GM12892 (cell line): ENCODE data around the gene CDK8.

Experiments used
- DNase-seq: peaks from one replicate; pipeline ENCODE4 v3.0.0; 2011; ENCODE audit not compliant: insufficient read length
- FAIRE-seq: peaks from 2 replicates; lab custom pipeline; 2011; peaks lifted over from hg19 to GRCh38; lab: Jason Lieb, UNC
- POLR2A ChIP-seq: IDR thresholded peaks from 2 replicates; pipeline ENCODE4 v1.6.1; 2011; ENCODE audit warnings: low read depth, low read length, control low read depth
- POLR2AphosphoS5 ChIP-seq: IDR thresholded peaks from 2 replicates; pipeline ENCODE4 v1.6.1; 2011; ENCODE audit warnings: low read depth, low read length, control low read depth
- TAF1 ChIP-seq: IDR thresholded peaks from 2 replicates; pipeline ENCODE4 v1.6.1; 2011; ENCODE audit warnings: low read depth, mild to moderate bottlenecking, control low read depth, low read length, borderline replicate concordance

The CDK8 gene

DNA sequence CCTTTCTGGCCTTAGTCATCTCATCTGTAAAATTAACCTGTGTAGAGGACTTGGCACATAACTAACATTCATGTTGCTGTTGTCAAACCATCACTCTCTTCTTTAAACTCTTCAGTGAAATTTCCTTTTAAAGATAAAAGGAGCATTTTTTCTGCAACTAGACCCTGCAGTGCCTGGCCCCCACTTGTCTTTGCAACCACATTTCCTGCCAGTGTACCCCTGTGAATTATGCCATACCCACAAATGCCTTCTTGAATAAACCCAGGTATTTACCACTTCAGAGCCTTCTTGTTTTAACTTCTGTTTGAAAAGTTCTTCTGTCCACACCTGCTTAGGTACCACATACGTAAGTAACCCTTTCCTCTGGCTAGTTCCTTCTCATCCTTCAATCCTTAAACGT, 118.8 kb downstream of the CDK8 start:
- no peak for DNase-seq
- FAIRE-seq: no peak
- TF ChIP-seq POLR2A: no peak
- no peak for TF ChIP-seq POLR2AphosphoS5
- no peak for TF ChIP-seq TAF1

DNA sequence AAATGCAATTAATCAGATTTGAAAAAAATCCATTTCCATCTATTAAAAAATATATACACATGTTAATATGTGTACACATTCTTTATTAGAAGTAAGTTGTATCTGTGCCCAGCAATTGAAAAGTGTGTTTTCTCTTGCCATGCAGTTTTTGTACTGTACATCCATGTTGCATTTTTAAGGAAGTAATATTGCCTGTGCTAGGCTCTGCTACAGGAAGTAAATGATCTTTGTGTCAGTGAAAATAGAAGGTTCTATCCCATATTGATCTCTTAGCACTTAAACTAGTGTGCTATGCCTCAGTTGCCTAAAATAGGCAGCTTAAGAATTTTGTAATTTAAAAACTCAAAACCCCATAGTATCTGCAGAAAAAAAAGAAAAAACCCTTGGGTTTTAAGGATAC, 122.5 kb downstream of the CDK8 start:
- FAIRE-seq: no peak
- TF ChIP-seq TAF1 (no peak), POLR2AphosphoS5 (no peak), POLR2A (no peak)
- DNase-seq: no peak

- TF ChIP-seq POLR2AphosphoS5: no peak
- TF ChIP-seq TAF1: no peak
- TF ChIP-seq POLR2A: no peak
- DNase-seq (no peak), FAIRE-seq (no peak)
These were observed 123.1 kb downstream of the CDK8 start for GRCh38 chr13:26377038-26377437.

- TF ChIP-seq TAF1: no peak
- no peak for TF ChIP-seq POLR2A
- no peak for TF ChIP-seq POLR2AphosphoS5
- DNase-seq (no peak), FAIRE-seq (no peak)
These were observed 124.2 kb downstream of the CDK8 start for GRCh38 chr13:26378116-26378515.

GRCh38 chr13:26379831-26380230, 125.9 kb downstream of the CDK8 start:
- DNase-seq (no peak), FAIRE-seq (no peak)
- TF ChIP-seq POLR2AphosphoS5 (no peak), POLR2A (no peak), TAF1 (no peak)

GRCh38 chr13:26380930-26381329, 127.0 kb downstream of the CDK8 start:
- no peak for FAIRE-seq
- TF ChIP-seq POLR2AphosphoS5 (no peak), POLR2A (no peak), TAF1 (no peak)

DNA sequence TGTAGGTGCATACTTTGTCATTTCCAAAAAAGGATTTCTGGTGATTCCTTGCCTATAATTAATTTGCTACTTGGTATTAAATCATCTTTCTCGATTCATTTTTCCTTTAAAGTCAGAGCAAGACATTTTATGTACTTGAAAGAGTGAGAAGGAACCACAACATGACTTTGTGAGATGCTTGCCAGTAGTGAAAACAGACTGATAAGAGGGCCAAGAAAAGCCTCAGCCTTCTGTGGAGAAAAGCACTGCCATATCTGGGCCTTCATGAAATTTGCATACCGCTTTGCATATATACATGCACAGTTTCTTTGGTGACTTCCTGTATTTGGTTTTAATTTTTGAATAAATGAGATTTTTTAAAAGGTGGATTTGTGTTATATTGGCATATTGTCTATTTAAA, 128.4 kb downstream of the CDK8 start:
- FAIRE-seq (no peak), DNase-seq (no peak)
- TF ChIP-seq POLR2AphosphoS5 (no peak), TAF1 (no peak), POLR2A (no peak)

More at GRCh38 chr13:26380930-26381329, 127.0 kb downstream of the CDK8 start:
- no peak for DNase-seq

DNA sequence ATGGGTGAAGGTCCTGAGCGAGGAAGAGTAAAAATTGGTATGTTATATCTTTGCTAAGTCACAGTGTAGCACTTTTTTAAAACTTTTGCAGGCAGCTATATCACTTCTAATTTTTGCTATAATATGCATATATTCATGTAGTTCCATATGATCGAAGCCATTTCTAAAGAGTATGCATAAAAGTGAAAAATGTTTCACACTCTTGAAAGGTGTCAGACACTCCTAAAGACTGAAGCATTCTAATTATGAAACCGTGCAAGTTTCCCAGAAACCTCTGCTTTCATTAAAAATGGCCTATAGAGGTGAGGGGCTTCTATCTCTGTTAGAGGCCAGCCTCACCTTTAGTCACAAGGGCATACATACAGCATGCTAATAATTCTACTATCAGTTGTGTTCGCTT, 128.9 kb downstream of the CDK8 start:
- DNase-seq: no peak
- peak; percentile 17 for FAIRE-seq
- TF ChIP-seq POLR2A: no peak
- TF ChIP-seq POLR2AphosphoS5: no peak

- DNase-seq (no peak), FAIRE-seq (no peak)
- TF ChIP-seq POLR2A (no peak), POLR2AphosphoS5 (no peak), TAF1 (no peak)
These were observed 130.7 kb downstream of the CDK8 start for GRCh38 chr13:26384587-26384986.

DNA sequence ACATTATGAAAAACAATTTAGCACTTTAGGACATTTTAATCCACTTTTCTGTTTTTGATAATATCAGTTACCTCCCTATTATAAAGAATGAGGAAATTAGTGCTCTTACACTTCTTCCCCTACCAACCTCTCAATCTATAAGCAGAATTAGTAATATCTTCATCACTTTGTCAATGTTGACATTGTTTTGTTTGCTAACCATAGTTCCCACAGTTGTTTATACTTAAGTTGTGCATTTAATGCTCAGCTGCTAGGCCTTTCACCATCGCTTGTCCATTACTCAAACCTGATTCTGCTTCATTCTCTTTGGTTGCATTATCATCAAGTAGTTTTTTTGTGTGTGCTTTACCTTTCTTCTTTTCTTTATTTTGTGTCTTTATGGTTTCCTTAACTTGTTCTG, 132.1 kb downstream of the CDK8 start:
- no peak for FAIRE-seq

DNA sequence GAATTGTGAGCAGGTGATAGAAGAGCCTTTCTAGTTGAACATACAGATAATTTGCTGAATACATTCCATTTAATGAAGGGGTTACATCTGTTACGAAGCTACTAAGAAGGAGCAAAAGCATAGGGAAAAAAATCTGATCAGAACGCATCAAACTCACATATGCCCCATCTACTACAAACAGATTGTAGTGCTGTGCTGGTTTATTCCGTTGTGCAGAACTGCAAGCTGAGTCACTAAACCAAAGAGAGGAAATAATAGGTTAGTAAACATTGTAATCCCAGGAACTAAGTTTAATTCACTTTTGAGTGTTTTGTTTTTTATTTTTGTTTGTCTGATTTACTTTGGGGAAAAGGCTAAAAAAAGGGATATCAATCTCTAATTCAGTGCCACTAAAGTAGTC, 136.3 kb downstream of the CDK8 start:
- TF ChIP-seq POLR2AphosphoS5 (no peak), POLR2A (no peak), TAF1 (no peak)
- FAIRE-seq (no peak), DNase-seq (no peak)

More for the DNA sequence above, 132.1 kb downstream of the CDK8 start:
- TF ChIP-seq TAF1 (no peak), POLR2AphosphoS5 (no peak), POLR2A (no peak)
- no peak for DNase-seq

DNA sequence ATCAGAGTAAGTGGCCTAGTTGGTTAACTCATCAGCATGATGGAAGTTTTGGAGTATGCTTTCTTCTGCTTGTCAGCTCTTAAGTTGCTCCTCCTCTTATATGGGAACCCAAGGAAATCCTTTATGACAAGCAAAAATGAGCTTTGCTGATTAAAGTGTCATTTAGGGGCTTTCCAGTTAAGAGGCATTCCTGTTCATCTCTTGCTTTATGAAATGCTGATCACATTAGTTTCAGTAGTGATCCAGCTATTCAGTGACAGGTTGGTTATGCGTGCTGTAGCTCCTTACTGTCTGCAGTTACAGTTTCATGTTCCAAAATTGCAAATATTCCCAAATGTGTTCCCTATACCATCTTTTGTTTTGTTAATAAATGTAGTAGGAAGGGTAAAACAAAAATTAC, 146.6 kb downstream of the CDK8 start:
- FAIRE-seq (no peak), DNase-seq (no peak)
- no peak for TF ChIP-seq POLR2AphosphoS5
- TF ChIP-seq TAF1: no peak
- TF ChIP-seq POLR2A: no peak

DNA sequence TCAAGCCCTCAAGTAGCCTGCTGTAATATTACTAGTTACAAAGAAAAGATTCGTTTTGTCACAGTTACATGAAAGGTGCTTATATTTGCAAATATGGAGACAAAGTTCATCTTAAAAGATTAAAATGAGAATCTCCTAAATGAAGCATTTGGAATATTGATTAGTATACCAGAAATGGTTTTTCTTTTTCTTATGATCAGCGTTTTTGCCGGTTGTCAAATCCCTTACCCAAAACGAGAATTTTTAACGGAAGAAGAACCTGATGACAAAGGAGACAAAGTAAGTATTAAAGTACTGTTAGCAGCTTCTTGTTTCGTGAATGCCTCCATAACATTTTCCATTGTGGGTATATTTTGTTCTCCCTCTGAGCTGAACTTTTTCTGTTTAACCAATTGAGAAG, 147.1 kb downstream of the CDK8 start:
- FAIRE-seq: no peak
- DNase-seq: no peak
- no peak for TF ChIP-seq POLR2A
- no peak for TF ChIP-seq TAF1
- no peak for TF ChIP-seq POLR2AphosphoS5

- DNase-seq: no peak
- no peak for FAIRE-seq
- TF ChIP-seq POLR2A (no peak), TAF1 (no peak), POLR2AphosphoS5 (no peak)
These were observed 147.7 kb downstream of the CDK8 start for GRCh38 chr13:26401578-26402021.
